ENCODE data around the gene MRNIP. TPM values are rescaled to one million over a fixed set of nuclear protein-coding genes. Genes with fewer than 3 reads are reported as not detected.
A peak's percentile ranks its signal among the peaks of the same experiment; 100 is the strongest.

MRNIP gene
- total RNA-seq, 5 donors from 2014 or later (not counting 1 experiment from before 2014, with no cell fraction given) = 54.1 to 119 (median 112) TPM

- ChIA-PET CTCF (interaction anchor here in 1 of 2 donors (0.7 kb wide), 1 partner anchor 21 kb away, joined by 4 read pairs; no protein-coding TSS in a partner anchor), POLR2A (interaction anchor here in 1 of 2 donors (0.6 kb wide), 1 partner anchor 238 kb away, joined by 3 read pairs; no protein-coding TSS in a partner anchor)
- 90% methylated on average over 5 of the region's 8 CpGs for WGBS (ENCODE audit: insufficient coverage)
- H3K4me1 ChIP-seq (ENCODE audit: control insufficient read depth in 1 of 2, extremely low read depth in 1 of 2, insufficient read depth in 2 of 2, low read length in 2 of 2) = peaks cover 0 to 16% of the 10 kb centered on the region in 2 experiments
- Mint-ChIP-seq H3K4me3 (no peak overlapping the region), H3K27me3 (no peaks in the 10 kb centered on the region), H3K27ac (no peak overlapping the region), H3K9me3 (no peaks in the 10 kb centered on the region), H3K36me3 (peaks cover 8% of the 10 kb centered on the region), H3K4me1 (peaks cover 11 to 28% (median 18%) of the 10 kb centered on the region in 3 donors)
- peaks cover 11 to 48% of the 10 kb centered on the region in 2 donors for H3K36me3 ChIP-seq (ENCODE audit: control insufficient read depth in 2 of 2, extremely low read depth in 1 of 2, insufficient read depth in 1 of 2, low read length in 1 of 2)
- ATAC-seq (replicated peaks in 1 of 4) (no peak), DNase-seq (no peak)
- no peak overlapping the region for H3K4me3 ChIP-seq (ENCODE audit: control insufficient read depth in 1 of 2, extremely low read depth in 1 of 2, low read length in 1 of 2)
- no peak overlapping the region for H3K27ac ChIP-seq (ENCODE audit: low read length)
- no peaks in the 10 kb centered on the region for H3K27me3 ChIP-seq (replicated peaks in 1 of 2; ENCODE audit: control insufficient read depth in 2 of 2, extremely low read depth in 1 of 2, insufficient read depth in 2 of 2, low read length in 1 of 2)
- H3K9me3 ChIP-seq = no peaks in the 10 kb centered on the region
Observed at GRCh38 chr5:179852993-179853547, 5.5 kb downstream of the MRNIP start.

GRCh38 chr5:179841621-179842020, 17.0 kb downstream of the MRNIP start:
- DNase-seq (no peak), ATAC-seq (replicated peaks in 1 of 4) (no peak)
- Histone ChIP-seq H3K4me1 (ENCODE audit: control insufficient read depth in 1 of 2, extremely low read depth in 1 of 2, insufficient read depth in 2 of 2, low read length in 2 of 2) (peaks cover 0 to 14% of the 10 kb centered on the region in 2 experiments), H3K9me3 (no peaks in the 10 kb centered on the region), H3K27ac (ENCODE audit: low read length) (no peak overlapping the region), H3K4me3 (ENCODE audit: control insufficient read depth in 1 of 2, extremely low read depth in 1 of 2, low read length in 1 of 2) (no peak overlapping the region), H3K27me3 (replicated peaks in 1 of 2; ENCODE audit: control insufficient read depth in 2 of 2, extremely low read depth in 1 of 2, insufficient read depth in 2 of 2, low read length in 1 of 2) (no peaks in the 10 kb centered on the region), H3K36me3 (ENCODE audit: control insufficient read depth in 2 of 2, extremely low read depth in 1 of 2, insufficient read depth in 1 of 2, low read length in 1 of 2) (peaks cover 0 to 48% of the 10 kb centered on the region in 2 donors)
- WGBS (ENCODE audit: insufficient coverage) = over 99% methylated on average over 9 of the region's 9 CpGs
- Mint-ChIP-seq H3K36me3 (peaks cover 44% of the 10 kb centered on the region), H3K4me1 (peaks cover 7 to 13% (median 10%) of the 10 kb centered on the region in 3 donors), H3K27me3 (no peaks in the 10 kb centered on the region), H3K27ac (peak overlapping the region; percentile 27 to 66), H3K9me3 (peaks cover 0 to 5% (median 4%) of the 10 kb centered on the region in 3 donors), H3K4me3 (no peak overlapping the region)
- ChIA-PET POLR2A (interaction anchor here in 1 of 2 donors (0.5 kb wide), 1 partner anchor 733 kb away, joined by 3 read pairs; no protein-coding TSS in a partner anchor), CTCF (no interaction called here)

DNA sequence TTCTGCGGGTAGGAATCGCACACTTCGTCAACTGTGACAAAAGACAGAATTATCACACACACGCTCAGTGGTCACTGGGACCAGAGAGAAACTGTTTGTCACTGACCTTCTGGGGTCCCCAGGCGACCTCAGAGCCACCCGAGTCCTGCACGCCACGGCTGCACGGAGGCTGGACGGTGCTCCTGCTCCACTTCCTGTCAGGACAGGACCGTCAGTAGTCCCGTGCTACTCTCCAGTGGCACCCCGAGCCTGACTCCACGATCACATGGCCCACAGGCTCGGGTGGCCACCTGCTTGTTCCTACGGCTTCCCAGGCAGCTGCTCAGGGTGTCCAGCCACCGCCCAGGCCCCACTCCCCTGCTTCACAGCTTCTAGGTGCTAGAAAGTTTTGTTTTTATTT, 17.9 kb downstream of the MRNIP start:
- Histone ChIP-seq H3K9me3 (no peaks in the 10 kb centered on the region), H3K4me1 (ENCODE audit: control insufficient read depth in 1 of 2, extremely low read depth in 1 of 2, insufficient read depth in 2 of 2, low read length in 2 of 2) (peaks cover 0 to 21% of the 10 kb centered on the region in 2 experiments), H3K36me3 (ENCODE audit: control insufficient read depth in 2 of 2, extremely low read depth in 1 of 2, insufficient read depth in 1 of 2, low read length in 1 of 2) (peaks cover 5 to 44% of the 10 kb centered on the region in 2 donors), H3K27ac (ENCODE audit: low read length) (no peak overlapping the region), H3K4me3 (ENCODE audit: control insufficient read depth in 1 of 2, extremely low read depth in 1 of 2, low read length in 1 of 2) (no peak overlapping the region), H3K27me3 (replicated peaks in 1 of 2; ENCODE audit: control insufficient read depth in 2 of 2, extremely low read depth in 1 of 2, insufficient read depth in 2 of 2, low read length in 1 of 2) (no peaks in the 10 kb centered on the region)
- H3K4me3 Mint-ChIP-seq = no peak overlapping the region
- DNase-seq = no peak
- ATAC-seq (replicated peaks in 1 of 4) = no peak
- POLR2A ChIA-PET = interaction anchor here in 1 of 2 donors (0.5 kb wide), 1 partner anchor 734 kb away, joined by 3 read pairs; no protein-coding TSS in a partner anchor
- peaks cover 45% of the 10 kb centered on the region for H3K36me3 Mint-ChIP-seq
- peaks cover 15 to 22% (median 19%) of the 10 kb centered on the region in 3 donors for H3K4me1 Mint-ChIP-seq
- peaks cover 0 to 5% (median 4%) of the 10 kb centered on the region in 3 donors for H3K9me3 Mint-ChIP-seq
- no peak overlapping the region for H3K27ac Mint-ChIP-seq
- WGBS (ENCODE audit: insufficient coverage) = 94% methylated on average over 13 of the region's 17 CpGs
- H3K27me3 Mint-ChIP-seq = no peaks in the 10 kb centered on the region
- CTCF ChIA-PET = no interaction called here

- peaks cover 17 to 26% (median 23%) of the 10 kb centered on the region in 3 donors for H3K4me1 Mint-ChIP-seq
- Histone ChIP-seq H3K27me3 (replicated peaks in 1 of 2; ENCODE audit: control insufficient read depth in 2 of 2, extremely low read depth in 1 of 2, insufficient read depth in 2 of 2, low read length in 1 of 2) (no peaks in the 10 kb centered on the region), H3K27ac (ENCODE audit: low read length) (no peak overlapping the region), H3K9me3 (no peaks in the 10 kb centered on the region), H3K4me3 (ENCODE audit: control insufficient read depth in 1 of 2, extremely low read depth in 1 of 2, low read length in 1 of 2) (no peak overlapping the region), H3K36me3 (ENCODE audit: control insufficient read depth in 2 of 2, extremely low read depth in 1 of 2, insufficient read depth in 1 of 2, low read length in 1 of 2) (peaks cover 5 to 42% of the 10 kb centered on the region in 2 donors), H3K4me1 (ENCODE audit: control insufficient read depth in 1 of 2, extremely low read depth in 1 of 2, insufficient read depth in 2 of 2, low read length in 2 of 2) (peaks cover 0 to 21% of the 10 kb centered on the region in 2 experiments)
- ChIA-PET CTCF (no interaction called here), POLR2A (no interaction called here)
- DNase-seq (no peak), ATAC-seq (replicated peaks in 1 of 4) (no peak)
- H3K4me3 Mint-ChIP-seq = no peak overlapping the region
- H3K9me3 Mint-ChIP-seq = peaks cover 0 to 5% (median 4%) of the 10 kb centered on the region in 3 donors
- WGBS (ENCODE audit: insufficient coverage) = 96% methylated on average over 10 of the region's 11 CpGs
- H3K27ac Mint-ChIP-seq = peak overlapping the region in 1 of 2 donors; percentile 31
- H3K27me3 Mint-ChIP-seq = no peaks in the 10 kb centered on the region
- peaks cover 48% of the 10 kb centered on the region for H3K36me3 Mint-ChIP-seq
Observed at GRCh38 chr5:179840321-179840720, 18.3 kb downstream of the MRNIP start.

DNA sequence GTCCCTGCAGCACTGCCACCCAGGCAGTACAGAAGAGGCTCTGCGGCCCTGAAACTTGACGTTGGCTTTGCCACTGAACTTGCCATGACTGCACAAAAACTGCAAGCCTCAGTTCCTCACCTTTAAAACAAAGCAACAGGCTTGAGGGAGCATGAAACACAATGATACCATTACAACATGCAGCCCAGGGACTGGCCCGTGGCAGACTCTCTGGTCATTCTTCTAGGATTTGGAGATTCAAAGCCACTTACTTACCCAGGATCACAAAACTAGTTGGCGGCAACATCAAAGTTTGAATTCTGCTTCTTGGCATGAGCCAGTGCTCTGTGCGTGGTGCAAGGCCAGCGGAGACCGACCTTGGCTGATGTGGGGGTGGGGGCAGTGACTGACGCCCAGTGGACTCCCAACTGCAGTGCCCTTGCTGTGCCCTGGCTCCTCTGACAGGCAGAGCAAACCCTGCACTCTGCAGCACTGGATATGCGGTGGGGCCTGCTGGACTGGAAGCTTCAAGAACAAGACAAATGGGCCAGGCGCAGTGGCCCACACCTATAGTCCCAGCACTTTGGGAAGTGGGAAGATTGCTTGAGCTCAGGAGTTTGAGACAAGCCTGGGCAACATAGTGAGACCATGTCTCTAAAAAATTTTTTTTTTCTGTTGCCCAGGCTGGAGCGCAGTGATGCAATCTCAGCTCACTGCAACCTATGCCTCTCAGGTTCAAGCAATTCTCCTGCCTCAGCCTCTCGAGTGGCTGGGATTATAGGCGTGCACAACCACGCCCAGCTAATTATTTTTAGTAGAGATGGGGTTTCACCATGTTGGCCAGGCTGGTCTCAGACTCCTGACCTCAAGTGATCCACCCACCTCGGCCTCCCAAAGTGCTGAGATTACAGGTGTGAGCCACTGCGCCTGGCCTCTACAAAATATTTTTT, 19.0 kb downstream of the MRNIP start:
- H3K27me3 Mint-ChIP-seq = no peaks in the 10 kb centered on the region
- Histone ChIP-seq H3K4me1 (ENCODE audit: control insufficient read depth in 1 of 2, extremely low read depth in 1 of 2, insufficient read depth in 2 of 2, low read length in 2 of 2) (peaks cover 0 to 21% of the 10 kb centered on the region in 2 experiments), H3K27ac (ENCODE audit: low read length) (no peak overlapping the region), H3K36me3 (ENCODE audit: control insufficient read depth in 2 of 2, extremely low read depth in 1 of 2, insufficient read depth in 1 of 2, low read length in 1 of 2) (peaks cover 5 to 42% of the 10 kb centered on the region in 2 donors), H3K9me3 (no peaks in the 10 kb centered on the region), H3K27me3 (replicated peaks in 1 of 2; ENCODE audit: control insufficient read depth in 2 of 2, extremely low read depth in 1 of 2, insufficient read depth in 2 of 2, low read length in 1 of 2) (no peaks in the 10 kb centered on the region), H3K4me3 (ENCODE audit: control insufficient read depth in 1 of 2, extremely low read depth in 1 of 2, low read length in 1 of 2) (no peak overlapping the region)
- no peak overlapping the region for H3K4me3 Mint-ChIP-seq
- 95% methylated on average over 9 of the region's 16 CpGs for WGBS (ENCODE audit: insufficient coverage)
- ChIA-PET POLR2A (no interaction called here), CTCF (no interaction called here)
- H3K4me1 Mint-ChIP-seq = peaks cover 17 to 27% (median 24%) of the 10 kb centered on the region in 3 donors
- H3K36me3 Mint-ChIP-seq = peaks cover 45% of the 10 kb centered on the region
- no peak overlapping the region for H3K27ac Mint-ChIP-seq
- ATAC-seq (replicated peaks in 1 of 4) = no peak
- H3K9me3 Mint-ChIP-seq = no peaks in the 10 kb centered on the region
- no peak for DNase-seq

All from T-cell (primary cell).